ENCODE data around the gene AGAP9. TPM values are rescaled to one million over a fixed set of nuclear protein-coding genes. Genes with fewer than 3 reads are reported as not detected.
A peak's percentile ranks its signal among the peaks of the same experiment; 100 is the strongest.
"Not testable (repeated sequence)": the region's sequence is repeated elsewhere in the genome, so short reads cannot be mapped to it uniquely, and the experiment has no call there.

AGAP9 gene
- total RNA-seq, 1 experiment from 2014 or later = 9.9 TPM

DNA sequence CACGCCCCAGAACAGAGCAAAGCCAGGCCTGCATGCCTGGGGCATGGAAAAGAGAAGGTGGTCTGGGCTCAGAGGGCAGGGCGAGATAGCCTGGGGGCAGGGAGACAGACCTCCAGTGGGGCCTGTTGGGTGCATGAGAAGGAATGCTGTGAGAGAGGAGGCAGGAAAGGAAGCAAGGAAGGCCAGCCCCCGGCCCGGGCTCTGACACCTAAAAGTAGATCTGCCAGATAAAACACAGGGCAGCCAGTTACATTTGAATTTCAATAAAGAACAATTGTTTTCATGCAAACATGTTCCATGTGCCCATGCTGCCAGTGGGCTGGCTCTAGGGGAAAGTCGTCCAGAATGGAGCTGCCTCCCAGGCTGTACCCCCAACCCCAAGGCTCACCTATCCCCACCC, 45.3 kb downstream of the AGAP9 start:
- H3K36me3 ChIP-seq (ENCODE audit: control insufficient read depth, insufficient read depth, low read length); CTCF ChIA-PET; ATAC-seq; H3K27ac ChIP-seq (ENCODE audit: low read length); DNase-seq (ENCODE audit: low read depth, low spot score); H3K4me3 ChIP-seq (ENCODE audit: low read depth in 2 of 2, low read length in 2 of 2); in situ Hi-C loops (cut with HindIII; ENCODE audit: low pct_unique_long_range_greater_than_20kb, low sequenced_read_pairs); POLR2A ChIA-PET; BruUV-seq (replicated peaks); H3K4me1 ChIP-seq (ENCODE audit: control insufficient read depth, insufficient read depth, low read length); H3K27me3 ChIP-seq (ENCODE audit: control insufficient read depth, insufficient read depth, low read length); intact Hi-C loops (cut with micrococcal nuclease; ENCODE audit: unreplicated experiment); H3K9me3 ChIP-seq (ENCODE audit: control insufficient read depth, insufficient read depth, low read depth, low read length): not testable (repeated sequence)

DNA sequence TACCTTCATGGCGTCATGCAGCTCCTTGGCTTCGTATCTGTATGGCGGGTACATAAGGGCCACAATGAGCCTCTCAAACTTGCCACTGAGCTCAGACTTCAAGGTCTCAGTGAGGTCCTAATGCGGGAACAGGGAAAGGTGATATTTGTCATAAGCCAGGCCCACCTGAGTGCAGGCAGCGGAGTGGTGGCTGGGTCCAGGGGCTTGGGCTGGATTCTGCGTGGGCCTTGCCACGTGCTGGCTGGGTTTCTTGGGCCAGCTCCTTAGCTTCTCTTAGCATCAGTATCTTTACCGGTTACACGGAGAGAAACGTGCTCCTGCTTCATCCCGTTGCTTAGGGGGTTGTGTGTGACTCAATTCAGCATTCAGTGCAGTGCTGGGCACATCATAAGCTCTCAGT, 46.4 kb downstream of the AGAP9 start:
- DNase-seq (ENCODE audit: low read depth, low spot score); intact Hi-C loops (cut with micrococcal nuclease; ENCODE audit: unreplicated experiment); H3K27ac ChIP-seq (ENCODE audit: low read length); H3K4me3 ChIP-seq (ENCODE audit: low read depth in 2 of 2, low read length in 2 of 2); H3K4me1 ChIP-seq (ENCODE audit: control insufficient read depth, insufficient read depth, low read length); H3K9me3 ChIP-seq (ENCODE audit: control insufficient read depth, insufficient read depth, low read depth, low read length); in situ Hi-C loops (cut with HindIII; ENCODE audit: low pct_unique_long_range_greater_than_20kb, low sequenced_read_pairs); POLR2A ChIA-PET; BruUV-seq (replicated peaks); ATAC-seq; H3K36me3 ChIP-seq (ENCODE audit: control insufficient read depth, insufficient read depth, low read length); CTCF ChIA-PET; H3K27me3 ChIP-seq (ENCODE audit: control insufficient read depth, insufficient read depth, low read length): not testable (repeated sequence)

DNA sequence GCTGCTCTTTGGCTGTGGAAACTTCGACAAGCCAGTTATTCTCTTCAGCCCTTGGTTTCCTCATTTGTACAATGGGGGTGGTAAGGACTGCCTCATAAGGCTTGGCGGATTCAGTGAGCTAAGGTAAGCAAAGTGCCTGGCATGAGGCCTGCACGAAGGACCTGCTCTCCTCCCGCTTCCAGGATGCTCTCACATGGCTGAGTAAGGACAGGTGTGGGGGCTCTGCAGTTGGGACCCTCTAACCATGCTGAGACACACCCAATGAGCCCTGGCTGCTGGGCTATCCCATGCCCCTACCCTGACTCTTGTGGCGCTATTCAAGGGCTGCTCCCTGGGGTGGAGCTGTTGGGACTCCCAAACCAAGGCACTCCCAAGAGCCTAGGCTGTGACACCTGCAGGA, 48.3 kb downstream of the AGAP9 start:
- CTCF ChIA-PET; intact Hi-C loops (cut with micrococcal nuclease; ENCODE audit: unreplicated experiment); POLR2A ChIA-PET: not testable (repeated sequence)

DNA sequence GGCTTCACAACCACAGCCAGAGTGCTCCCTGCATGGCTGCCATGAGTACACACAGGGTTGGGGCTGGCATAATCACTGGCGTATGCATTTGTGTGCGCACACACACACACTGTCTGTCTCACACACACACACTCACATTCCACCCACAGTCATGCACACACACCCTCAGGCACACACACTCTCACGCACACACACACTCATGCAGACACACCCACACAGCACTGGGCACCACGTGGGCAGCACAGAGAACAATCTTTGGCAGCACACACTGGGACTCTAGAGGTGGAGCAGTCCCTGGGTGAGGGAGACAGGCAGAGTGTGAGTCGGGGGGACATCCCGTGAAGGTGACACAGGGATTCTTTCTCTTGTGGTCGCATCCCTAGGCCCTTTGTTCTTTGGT, 49.9 kb downstream of the AGAP9 start:
- intact Hi-C loops (cut with micrococcal nuclease; ENCODE audit: unreplicated experiment); BruUV-seq (replicated peaks): not testable (repeated sequence)

More for the DNA sequence above, 48.3 kb downstream of the AGAP9 start:
- ATAC-seq; H3K27ac ChIP-seq (ENCODE audit: low read length); H3K27me3 ChIP-seq (ENCODE audit: control insufficient read depth, insufficient read depth, low read length); DNase-seq (ENCODE audit: low read depth, low spot score); H3K9me3 ChIP-seq (ENCODE audit: control insufficient read depth, insufficient read depth, low read depth, low read length); H3K36me3 ChIP-seq (ENCODE audit: control insufficient read depth, insufficient read depth, low read length); H3K4me1 ChIP-seq (ENCODE audit: control insufficient read depth, insufficient read depth, low read length); in situ Hi-C loops (cut with HindIII; ENCODE audit: low pct_unique_long_range_greater_than_20kb, low sequenced_read_pairs); H3K4me3 ChIP-seq (ENCODE audit: low read depth in 2 of 2, low read length in 2 of 2); BruUV-seq (replicated peaks): not testable (repeated sequence)

DNA sequence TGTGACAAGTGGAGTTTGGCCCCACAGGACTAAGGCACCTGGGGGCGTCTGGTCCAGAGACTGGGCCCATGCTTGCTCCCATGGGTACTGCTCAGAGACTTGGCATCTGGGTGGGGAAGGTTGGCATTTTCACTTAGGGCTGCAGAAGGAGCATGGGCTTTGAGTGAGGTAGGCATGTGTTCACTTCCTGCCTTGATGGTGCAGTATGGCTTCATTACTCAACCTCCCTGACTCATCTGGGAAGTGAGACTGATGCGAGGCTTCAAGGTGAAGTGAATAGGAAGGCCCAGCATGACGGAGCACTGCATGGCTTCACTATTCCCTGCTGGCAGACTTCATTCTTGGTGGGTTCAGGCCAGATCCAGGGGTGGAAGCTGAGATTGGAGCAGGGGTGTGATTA, 50.8 kb downstream of the AGAP9 start:
- H3K9me3 ChIP-seq (ENCODE audit: control insufficient read depth, insufficient read depth, low read depth, low read length); CTCF ChIA-PET; H3K27ac ChIP-seq (ENCODE audit: low read length); in situ Hi-C loops (cut with HindIII; ENCODE audit: low pct_unique_long_range_greater_than_20kb, low sequenced_read_pairs); DNase-seq (ENCODE audit: low read depth, low spot score); BruUV-seq (replicated peaks); H3K4me1 ChIP-seq (ENCODE audit: control insufficient read depth, insufficient read depth, low read length); H3K4me3 ChIP-seq (ENCODE audit: low read depth in 2 of 2, low read length in 2 of 2); H3K36me3 ChIP-seq (ENCODE audit: control insufficient read depth, insufficient read depth, low read length); H3K27me3 ChIP-seq (ENCODE audit: control insufficient read depth, insufficient read depth, low read length); intact Hi-C loops (cut with micrococcal nuclease; ENCODE audit: unreplicated experiment); POLR2A ChIA-PET: not testable (repeated sequence)
- peak; percentile 9; the same call in 1 of the 2 replicates for ATAC-seq

More for the DNA sequence above, 49.9 kb downstream of the AGAP9 start:
- H3K4me3 ChIP-seq (ENCODE audit: low read depth in 2 of 2, low read length in 2 of 2); DNase-seq (ENCODE audit: low read depth, low spot score); POLR2A ChIA-PET; H3K9me3 ChIP-seq (ENCODE audit: control insufficient read depth, insufficient read depth, low read depth, low read length); H3K36me3 ChIP-seq (ENCODE audit: control insufficient read depth, insufficient read depth, low read length); H3K27ac ChIP-seq (ENCODE audit: low read length); in situ Hi-C loops (cut with HindIII; ENCODE audit: low pct_unique_long_range_greater_than_20kb, low sequenced_read_pairs); H3K4me1 ChIP-seq (ENCODE audit: control insufficient read depth, insufficient read depth, low read length); CTCF ChIA-PET; H3K27me3 ChIP-seq (ENCODE audit: control insufficient read depth, insufficient read depth, low read length); ATAC-seq: not testable (repeated sequence)

DNA sequence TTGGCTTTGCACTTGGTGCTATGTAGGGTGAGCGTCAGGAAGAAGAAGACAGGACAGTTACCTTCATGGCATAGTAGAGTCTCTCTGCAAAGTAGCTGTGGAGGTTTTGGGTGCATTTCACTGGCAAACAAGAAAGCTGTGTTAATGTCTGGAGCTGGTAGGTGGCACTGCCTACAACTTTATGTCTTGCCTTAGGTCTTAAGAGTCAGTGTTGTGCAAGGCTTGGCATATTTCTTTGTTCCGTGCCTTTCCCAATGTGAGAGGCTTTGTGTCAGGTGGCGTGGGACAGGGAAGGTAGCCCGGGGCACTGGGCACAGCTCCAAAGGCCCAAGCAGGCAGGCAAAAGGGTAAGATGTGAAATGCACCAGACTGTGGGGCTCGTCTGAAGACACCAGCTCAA, 51.4 kb downstream of the AGAP9 start:
- H3K9me3 ChIP-seq (ENCODE audit: control insufficient read depth, insufficient read depth, low read depth, low read length); DNase-seq (ENCODE audit: low read depth, low spot score); H3K27ac ChIP-seq (ENCODE audit: low read length); H3K4me1 ChIP-seq (ENCODE audit: control insufficient read depth, insufficient read depth, low read length); H3K27me3 ChIP-seq (ENCODE audit: control insufficient read depth, insufficient read depth, low read length); intact Hi-C loops (cut with micrococcal nuclease; ENCODE audit: unreplicated experiment); CTCF ChIA-PET; in situ Hi-C loops (cut with HindIII; ENCODE audit: low pct_unique_long_range_greater_than_20kb, low sequenced_read_pairs); POLR2A ChIA-PET; H3K4me3 ChIP-seq (ENCODE audit: low read depth in 2 of 2, low read length in 2 of 2); H3K36me3 ChIP-seq (ENCODE audit: control insufficient read depth, insufficient read depth, low read length); BruUV-seq (replicated peaks): not testable (repeated sequence)
- ATAC-seq = peak; percentile 31; the same call in 1 of the 2 replicates

DNA sequence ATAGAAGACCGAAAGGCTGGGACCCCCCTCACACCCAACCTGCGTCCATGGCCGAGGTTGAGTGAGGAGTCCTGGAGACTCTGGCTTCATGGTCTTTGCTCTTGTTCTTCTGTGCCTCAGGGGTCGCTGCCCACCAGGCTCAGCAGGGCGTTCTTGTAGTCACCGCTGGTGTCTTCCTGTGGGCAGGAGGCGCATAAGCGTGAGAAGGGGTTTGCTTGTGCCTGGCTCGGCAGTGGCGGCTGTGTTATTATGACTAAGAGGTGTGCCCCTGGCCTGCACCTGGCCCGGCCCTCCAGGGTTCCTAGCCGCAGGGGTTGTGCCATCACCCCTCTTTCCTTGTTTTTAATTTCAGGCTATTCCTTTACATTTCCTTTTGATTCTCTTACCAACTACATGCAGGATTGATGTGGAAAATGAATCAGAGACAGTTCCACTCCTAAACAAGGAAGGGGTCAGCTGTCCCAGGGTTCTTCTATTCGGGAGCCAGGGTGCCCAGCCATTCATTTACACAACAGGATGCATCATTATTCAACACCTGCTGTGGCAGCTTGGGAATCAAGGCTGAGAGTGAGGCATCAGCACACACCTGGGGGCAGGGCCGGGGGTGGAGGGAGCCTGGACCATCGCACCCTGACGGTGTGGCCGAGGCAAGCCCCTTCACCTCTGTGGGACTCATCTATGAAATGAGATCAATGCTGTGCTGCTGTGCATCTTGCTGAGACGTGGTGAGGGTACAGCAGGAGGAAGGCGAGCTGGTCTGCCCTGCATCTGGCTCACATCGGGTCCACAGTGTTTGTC, 54.5 kb downstream of the AGAP9 start:
- ATAC-seq; in situ Hi-C loops (cut with HindIII; ENCODE audit: low pct_unique_long_range_greater_than_20kb, low sequenced_read_pairs); H3K27ac ChIP-seq (ENCODE audit: low read length); CTCF ChIA-PET; H3K4me3 ChIP-seq (ENCODE audit: low read depth in 2 of 2, low read length in 2 of 2); H3K36me3 ChIP-seq (ENCODE audit: control insufficient read depth, insufficient read depth, low read length); H3K9me3 ChIP-seq (ENCODE audit: control insufficient read depth, insufficient read depth, low read depth, low read length); intact Hi-C loops (cut with micrococcal nuclease; ENCODE audit: unreplicated experiment); H3K4me1 ChIP-seq (ENCODE audit: control insufficient read depth, insufficient read depth, low read length); H3K27me3 ChIP-seq (ENCODE audit: control insufficient read depth, insufficient read depth, low read length); BruUV-seq (replicated peaks); DNase-seq (ENCODE audit: low read depth, low spot score); POLR2A ChIA-PET: not testable (repeated sequence)
